Measurements from ENCODE around the gene MKNK1.
A peak's percentile ranks its signal among the peaks of the same experiment; 100 is the strongest.

Gene MKNK1

DNA sequence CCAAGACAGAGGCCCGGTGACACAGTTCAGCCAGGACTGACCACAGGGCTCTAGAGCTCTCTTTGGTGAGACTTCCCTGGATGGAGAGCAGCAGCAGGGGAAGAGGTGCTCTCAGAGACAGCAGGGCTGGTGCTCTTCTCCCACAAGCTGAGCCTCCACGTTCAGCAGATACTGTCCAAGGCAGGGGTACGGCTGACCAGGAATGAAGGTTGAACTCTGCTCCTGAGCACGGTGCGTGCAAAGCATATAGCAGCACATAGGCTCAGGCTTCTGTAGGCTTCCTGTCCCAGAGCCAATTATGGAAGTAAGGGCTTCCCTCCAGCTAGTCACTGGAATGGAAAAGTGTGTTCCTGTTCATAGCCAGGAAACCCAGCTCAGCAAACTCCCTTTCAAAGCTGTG is 90.5 kb downstream of the MKNK1 start (continued):
- TF ChIP-seq, protein P1, sequence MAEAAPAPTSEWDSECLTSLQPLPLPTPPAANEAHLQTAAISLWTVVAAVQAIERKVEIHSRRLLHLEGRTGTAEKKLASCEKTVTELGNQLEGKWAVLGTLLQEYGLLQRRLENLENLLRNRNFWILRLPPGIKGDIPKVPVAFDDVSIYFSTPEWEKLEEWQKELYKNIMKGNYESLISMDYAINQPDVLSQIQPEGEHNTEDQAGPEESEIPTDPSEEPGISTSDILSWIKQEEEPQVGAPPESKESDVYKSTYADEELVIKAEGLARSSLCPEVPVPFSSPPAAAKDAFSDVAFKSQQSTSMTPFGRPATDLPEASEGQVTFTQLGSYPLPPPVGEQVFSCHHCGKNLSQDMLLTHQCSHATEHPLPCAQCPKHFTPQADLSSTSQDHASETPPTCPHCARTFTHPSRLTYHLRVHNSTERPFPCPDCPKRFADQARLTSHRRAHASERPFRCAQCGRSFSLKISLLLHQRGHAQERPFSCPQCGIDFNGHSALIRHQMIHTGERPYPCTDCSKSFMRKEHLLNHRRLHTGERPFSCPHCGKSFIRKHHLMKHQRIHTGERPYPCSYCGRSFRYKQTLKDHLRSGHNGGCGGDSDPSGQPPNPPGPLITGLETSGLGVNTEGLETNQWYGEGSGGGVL (tag by site-specific recombination; IDR thresholded peaks at IDR 0.05): no peak
- TF ChIP-seq SCRT1 (tag by site-specific recombination; IDR thresholded peaks at IDR 0.05; ENCODE audit: borderline replicate concordance): no peak
- no peak for TF ChIP-seq ZNF324 (tag by site-specific recombination; IDR thresholded peaks at IDR 0.05)
- no peak for TF ChIP-seq ZSCAN30 (tag by site-specific recombination; IDR thresholded peaks at IDR 0.05)
- TF ChIP-seq ZNF292 (tag by site-specific recombination; IDR thresholded peaks at IDR 0.05; ENCODE audit: borderline replicate concordance, low read depth): no peak
- TF ChIP-seq ZFP41 (tag by site-specific recombination; IDR thresholded peaks at IDR 0.05; ENCODE audit: borderline replicate concordance): no peak

DNA sequence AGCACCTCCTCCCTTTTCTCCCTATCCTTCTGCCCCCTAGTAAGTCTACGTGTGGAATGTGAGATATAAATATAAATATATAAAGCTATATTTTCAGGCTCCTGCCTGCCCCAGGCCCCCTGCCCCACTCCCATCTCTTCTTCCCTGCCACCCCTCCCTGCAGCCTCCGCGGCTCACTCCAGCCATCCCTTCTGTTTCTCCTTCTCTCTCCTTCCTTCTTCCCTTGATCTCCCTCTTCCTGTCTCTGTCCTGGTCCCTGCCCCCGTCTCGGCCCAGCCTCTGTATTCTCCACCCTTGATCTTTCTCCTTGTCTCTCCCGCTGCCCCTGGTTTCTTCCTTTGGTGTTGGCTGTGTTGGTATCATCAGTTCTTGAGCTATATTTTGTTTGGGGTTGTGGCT is 91.3 kb downstream of the MKNK1 start:
- Histone ChIP-seq H3K27ac (ENCODE audit: extremely low read depth, low read depth, low read length) (no peak overlapping the region), H3K4me3 (ENCODE audit: low read depth, low read length) (no peak overlapping the region), H3K9me3 (ENCODE audit: control insufficient read depth, insufficient read depth, low read depth, low read length) (no peaks in the 10 kb centered on the region), H3K4me1 (ENCODE audit: control insufficient read depth, insufficient read depth, low read length) (no peaks in the 10 kb centered on the region; the same call in 1 of the 2 replicates), H3K36me3 (ENCODE audit: control insufficient read depth in 2 of 2, insufficient read depth in 1 of 2, low read length in 2 of 2) (no peaks in the 10 kb centered on the region)
- TF ChIP-seq ZNF701 (tag by site-specific recombination; IDR thresholded peaks at IDR 0.05) (no peak), GLI2 (tag by site-specific recombination; IDR thresholded peaks at IDR 0.05; ENCODE audit: borderline replicate concordance, low read depth) (no peak), ZNF10 (tag by site-specific recombination; IDR thresholded peaks at IDR 0.05) (no peak), OSR2 (tag by site-specific recombination; IDR thresholded peaks at IDR 0.05) (no peak), ZBTB48 (tag by site-specific recombination; IDR thresholded peaks at IDR 0.05) (no peak), ZNF335 (tag by site-specific recombination; conservative IDR thresholded peaks at IDR 0.05) (no peak), ZNF426 (tag by site-specific recombination; IDR thresholded peaks at IDR 0.05) (no peak), ZNF239 (tag by site-specific recombination; IDR thresholded peaks at IDR 0.05) (no peak), ZSCAN30 (tag by site-specific recombination; IDR thresholded peaks at IDR 0.05) (no peak), ZFP69B (tag by site-specific recombination; IDR thresholded peaks at IDR 0.05) (no peak), ZBTB20 (tag by site-specific recombination; IDR thresholded peaks at IDR 0.05) (no peak), ZNF670 (tag by site-specific recombination; IDR thresholded peaks at IDR 0.05; ENCODE audit: low read depth) (no peak), ZNF350 (tag by site-specific recombination; IDR thresholded peaks at IDR 0.05) (no peak), BCL11A (tag by site-specific recombination; IDR thresholded peaks at IDR 0.05; ENCODE audit: low read depth) (no peak)
- TF ChIP-seq, protein P2, sequence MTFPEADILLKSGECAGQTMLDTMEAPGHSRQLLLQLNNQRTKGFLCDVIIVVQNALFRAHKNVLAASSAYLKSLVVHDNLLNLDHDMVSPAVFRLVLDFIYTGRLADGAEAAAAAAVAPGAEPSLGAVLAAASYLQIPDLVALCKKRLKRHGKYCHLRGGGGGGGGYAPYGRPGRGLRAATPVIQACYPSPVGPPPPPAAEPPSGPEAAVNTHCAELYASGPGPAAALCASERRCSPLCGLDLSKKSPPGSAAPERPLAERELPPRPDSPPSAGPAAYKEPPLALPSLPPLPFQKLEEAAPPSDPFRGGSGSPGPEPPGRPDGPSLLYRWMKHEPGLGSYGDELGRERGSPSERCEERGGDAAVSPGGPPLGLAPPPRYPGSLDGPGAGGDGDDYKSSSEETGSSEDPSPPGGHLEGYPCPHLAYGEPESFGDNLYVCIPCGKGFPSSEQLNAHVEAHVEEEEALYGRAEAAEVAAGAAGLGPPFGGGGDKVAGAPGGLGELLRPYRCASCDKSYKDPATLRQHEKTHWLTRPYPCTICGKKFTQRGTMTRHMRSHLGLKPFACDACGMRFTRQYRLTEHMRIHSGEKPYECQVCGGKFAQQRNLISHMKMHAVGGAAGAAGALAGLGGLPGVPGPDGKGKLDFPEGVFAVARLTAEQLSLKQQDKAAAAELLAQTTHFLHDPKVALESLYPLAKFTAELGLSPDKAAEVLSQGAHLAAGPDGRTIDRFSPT (tag by site-specific recombination; IDR thresholded peaks at IDR 0.05): no peak
- POLR2A ChIA-PET: no interaction called here
- CTCF ChIA-PET: interaction anchor here (1.0 to 1.7 kb wide), 5 partner anchors 14 to 66 kb away, joined by 3 to 9 read pairs (median 5); no protein-coding TSS in a partner anchor

DNA sequence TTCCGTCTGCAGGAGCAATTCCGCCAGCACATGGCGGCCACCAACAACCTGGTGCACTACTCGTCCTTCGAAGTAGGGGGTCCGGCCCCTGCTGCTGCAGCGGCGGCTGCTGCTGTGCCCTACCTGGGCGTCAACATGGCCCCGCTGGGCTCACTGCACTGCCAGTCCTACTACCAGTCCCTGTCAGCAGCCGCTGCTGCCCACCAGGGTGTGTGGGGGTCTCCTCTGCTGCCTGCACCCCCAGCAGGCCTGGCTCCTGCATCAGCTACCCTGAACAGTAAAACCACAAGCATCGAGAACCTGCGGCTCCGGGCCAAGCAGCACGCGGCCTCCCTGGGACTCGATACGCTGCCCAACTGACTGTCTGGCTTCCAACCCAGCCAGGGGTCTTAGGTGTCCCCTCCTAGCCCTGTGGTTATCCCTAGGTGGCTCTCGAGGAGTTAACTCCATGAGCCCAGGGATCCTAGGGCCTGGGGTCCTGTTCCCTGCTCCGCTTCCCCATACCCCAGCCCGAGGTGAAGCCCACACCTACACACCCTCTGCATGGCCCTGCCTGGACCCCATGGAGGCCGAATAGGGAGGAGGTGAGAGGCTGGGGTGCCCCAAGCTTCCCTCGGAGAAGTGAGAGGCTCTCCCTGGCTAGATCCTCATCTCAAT is 91.8 kb downstream of the MKNK1 start:
- Histone ChIP-seq H3K4me3 (ENCODE audit: low read depth, low read length) (no peak overlapping the region), H3K36me3 (ENCODE audit: control insufficient read depth in 2 of 2, insufficient read depth in 1 of 2, low read length in 2 of 2) (no peaks in the 10 kb centered on the region), H3K9me3 (ENCODE audit: control insufficient read depth, insufficient read depth, low read depth, low read length) (no peaks in the 10 kb centered on the region), H3K4me1 (ENCODE audit: control insufficient read depth, insufficient read depth, low read length) (no peaks in the 10 kb centered on the region; the same call in 1 of the 2 replicates), H3K27ac (ENCODE audit: extremely low read depth, low read depth, low read length) (no peak overlapping the region)
- ChIA-PET CTCF (interaction anchor here (1.0 to 1.3 kb wide), 3 partner anchors 22 to 66 kb away, joined by 3 to 5 read pairs (median 3); no protein-coding TSS in a partner anchor), POLR2A (no interaction called here)
- TF ChIP-seq ZIC2 (tag by site-specific recombination; IDR thresholded peaks at IDR 0.05) (peak; percentile 87), ZNF426 (tag by site-specific recombination; IDR thresholded peaks at IDR 0.05) (no peak)

Data from HEK293 (cell line).